Keratinocyte (primary cell): ENCODE data around the gene RPS6KL1. TPM values are rescaled to one million over a fixed set of nuclear protein-coding genes. Genes with fewer than 3 reads are reported as not detected.

Experiments used
- DNase-seq: peaks from one replicate; pipeline ENCODE4 v3.0.0-alpha.2; 2011; ENCODE audit warnings: low read depth, missing footprints, low spot score
- FAIRE-seq: peaks from 2 replicates; lab custom pipeline; 2011; peaks lifted over from hg19 to GRCh38; lab: Jason Lieb, UNC
- H2AFZ ChIP-seq: 2 replicates; pipeline ENCODE4 v1.6.0; 2012; ENCODE audit warnings: low read length, control low read depth, inconsistent platforms; ENCODE audit not compliant: control insufficient read depth
- H3K27ac ChIP-seq: 2 replicates; pipeline ENCODE4 v1.5.1; 2011; ENCODE audit warnings: low read length; ENCODE audit not compliant: control insufficient read depth, insufficient read depth
- H3K27me3 ChIP-seq: 3 replicates; pipeline ENCODE4 v1.6.0; 2011; ENCODE audit warnings: low read length; ENCODE audit not compliant: control insufficient read depth, insufficient read depth; ENCODE audit errors: extremely low read depth
- H3K36me3 ChIP-seq, 2 experiments: 2 replicates in 1 of 2; 3 replicates in 1 of 2; pipeline ENCODE4 v1.5.1; 2011; ENCODE audit warnings: low read length in 2 of 2, mild to moderate bottlenecking in 1 of 2; ENCODE audit not compliant: control insufficient read depth in 2 of 2, insufficient read depth in 2 of 2; ENCODE audit errors: extremely low read depth in 1 of 2
- H3K4me1 ChIP-seq: 3 replicates; pipeline ENCODE4 v1.5.1; 2011; ENCODE audit warnings: low read length; ENCODE audit not compliant: control insufficient read depth, insufficient read depth; ENCODE audit errors: extremely low read depth
- H3K4me2 ChIP-seq: 3 replicates; pipeline ENCODE4 v1.6.0; 2011; ENCODE audit warnings: low read depth, low read length; ENCODE audit not compliant: control insufficient read depth, insufficient read depth; ENCODE audit errors: extremely low read depth
- H3K4me3 ChIP-seq, 3 experiments: fragments of 200-600 bp in 1 of 3; sonication (generic) in 1 of 3; 2 replicates in 2 of 3; 3 replicates in 1 of 3; pipeline ENCODE4 v1.5.1; 2011 to 2016; ENCODE audit warnings: low read length in 3 of 3, mild to moderate bottlenecking in 3 of 3, control low read depth in 2 of 3, inconsistent platforms in 1 of 3, low read depth in 1 of 3, mixed read lengths in 1 of 3, mixed run types in 1 of 3, moderate library complexity in 1 of 3; ENCODE audit not compliant: control insufficient read depth in 2 of 3, insufficient read depth in 2 of 3; ENCODE audit errors: extremely low read depth in 1 of 3
- H3K79me2 ChIP-seq: 2 replicates; pipeline ENCODE4 v1.6.0; 2012; ENCODE audit warnings: low read length; ENCODE audit not compliant: control insufficient read depth, insufficient read depth
- H3K9ac ChIP-seq: 3 replicates; pipeline ENCODE4 v1.6.0; 2011; ENCODE audit warnings: low read length; ENCODE audit not compliant: control insufficient read depth, insufficient read depth; ENCODE audit errors: extremely low read depth
- H3K9me1 ChIP-seq: 3 replicates; pipeline ENCODE4 v1.6.0; 2011; ENCODE audit warnings: low read length; ENCODE audit not compliant: control insufficient read depth, insufficient read depth; ENCODE audit errors: extremely low read depth
- H3K9me3 ChIP-seq: 2 replicates; pipeline ENCODE4 v1.5.1; 2012; ENCODE audit warnings: low read depth, low read length; ENCODE audit not compliant: control insufficient read depth
- H4K20me1 ChIP-seq: 3 replicates; pipeline ENCODE4 v1.6.0; 2011; ENCODE audit warnings: low read length; ENCODE audit not compliant: control insufficient read depth, insufficient read depth; ENCODE audit errors: extremely low read depth
- CTCF ChIP-seq, 3 experiments: IDR thresholded peaks in 1 of 3; conservative IDR thresholded peaks in 1 of 3; optimal IDR thresholded peaks in 1 of 3; 2 replicates in 2 of 3; 3 replicates in 1 of 3; pipeline versions ENCODE3 to v1.5.1; 2011; ENCODE audit warnings: low read length in 3 of 3, mild to moderate bottlenecking in 3 of 3, moderate library complexity in 2 of 3, control low read depth in 1 of 3, inconsistent platforms in 1 of 3; ENCODE audit not compliant: insufficient read depth in 2 of 3; ENCODE audit errors: extremely low read depth in 1 of 3
- EZH2 ChIP-seq: IDR thresholded peaks from one replicate; pipeline ENCODE4 v1.6.1; 2012; ENCODE audit warnings: inconsistent platforms, mild to moderate bottlenecking, low read length, moderate library complexity
- dilution Hi-C: fragments of 300-500 bp; cut with MboI; formaldehyde crosslinking; loops from one replicate; pipeline ENCODE4 v1.7.0; 2020; ENCODE audit warnings: low sequenced_read_pairs; ENCODE audit not compliant: extremely low pct_ligation_motif_present
- polyA plus RNA-seq, 5 experiments: library from polyadenylated mRNA; depleted of rRNA in 3 of 5; stranded (reverse) in 3 of 5; stranded (forward) in 1 of 5; unstranded in 1 of 5; fragments of >200 nt; gene quantifications; 1 replicate in 1 of 5; 2 replicates in 3 of 5; 3 replicates in 1 of 5; pipeline versions ENCODE4 v1.2.1 to v1.2.3, GENCODE V29; 2011 to 2012; ENCODE audit warnings: missing spikeins in 2 of 5, low read depth in 1 of 5, low replicate concordance in 1 of 5

RPS6KL1 gene
- polyA plus RNA-seq, 1 donor (not counting 4 experiments of a cell fraction or from before 2014, with no cell fraction given), result 0.69 TPM

- Histone ChIP-seq H3K36me3 (peaks cover 12 to 15% of the 10 kb centered on the region in 2 experiments), H3K79me2 (no peaks in the 10 kb centered on the region), H3K4me2 (peak overlapping the region; percentile 24), H3K9me1 (no peaks in the 10 kb centered on the region), H4K20me1 (peaks cover under 1% of the 10 kb centered on the region), H3K9me3 (no peaks in the 10 kb centered on the region), H3K4me3 (no peak overlapping the region), H3K4me1 (peaks cover 30% of the 10 kb centered on the region), H2AFZ (peak overlapping the region; percentile 14), H3K27me3 (no peaks in the 10 kb centered on the region), H3K27ac (peak overlapping the region; percentile 29), H3K9ac (no peak overlapping the region)
- dilution Hi-C loops, result no loop called here
- TF ChIP-seq EZH2 (no peak), CTCF (optimal IDR thresholded peaks at IDR 0.05 in 1 of 3, IDR thresholded peaks at IDR 0.05 in 1 of 3, conservative IDR thresholded peaks at IDR 0.05 in 1 of 3; ENCODE audit: extremely low read depth in 1 of 3, insufficient read depth in 2 of 3, low read length in 3 of 3) (no peak)
- FAIRE-seq, result peak; percentile 55
- DNase-seq, result no peak
Measured at GRCh38 chr14:74941676-74942097, 18.6 kb upstream of the RPS6KL1 start.

GRCh38 chr14:74940956-74941565 lies 18.0 kb upstream of the RPS6KL1 start:
- H3K9me1 ChIP-seq, result no peaks in the 10 kb centered on the region
- no peaks in the 10 kb centered on the region for H4K20me1 ChIP-seq
- no peak overlapping the region for H3K4me2 ChIP-seq
- peaks cover 24% of the 10 kb centered on the region for H3K4me1 ChIP-seq
- FAIRE-seq (no peak), DNase-seq (no peak)
- no peak overlapping the region for H2AFZ ChIP-seq
- no peak for TF ChIP-seq CTCF (optimal IDR thresholded peaks at IDR 0.05 in 1 of 3, IDR thresholded peaks at IDR 0.05 in 1 of 3, conservative IDR thresholded peaks at IDR 0.05 in 1 of 3; ENCODE audit: extremely low read depth in 1 of 3, insufficient read depth in 2 of 3, low read length in 3 of 3)
- TF ChIP-seq EZH2, result no peak
- H3K36me3 ChIP-seq, result peaks cover 10 to 12% of the 10 kb centered on the region in 2 experiments
- no peaks in the 10 kb centered on the region for H3K27me3 ChIP-seq
- no peak overlapping the region for H3K9ac ChIP-seq
- peak overlapping the region; percentile 29 for H3K27ac ChIP-seq
- dilution Hi-C loops, result no loop called here
- H3K4me3 ChIP-seq, result no peak overlapping the region
- H3K79me2 ChIP-seq, result no peaks in the 10 kb centered on the region
- H3K9me3 ChIP-seq, result no peaks in the 10 kb centered on the region
